Smooth muscle cell (in vitro differentiated cells): ENCODE measurements around the gene MITF. TPM values are rescaled to one million over a fixed set of nuclear protein-coding genes. Genes with fewer than 3 reads are reported as not detected.

ENCODE experiments used
- DNase-seq: peaks from one replicate; lab custom pipeline; 2025; ENCODE audit not compliant: unreplicated experiment; lab: John Stamatoyannopoulos, UW
- H2AFZ ChIP-seq: fragments of 200-600 bp; sonication (generic); 2 replicates; pipeline ENCODE4 v1.6.0; 2016; ENCODE audit warnings: antibody characterized with exemption, low read depth, mild to moderate bottlenecking
- H3F3A ChIP-seq: fragments of 200-600 bp; sonication (generic); 2 replicates; pipeline ENCODE4 v1.6.0; 2017; ENCODE audit warnings: antibody characterized with exemption, low read depth
- H3K27ac ChIP-seq: fragments of 200-600 bp; sonication (generic); 2 replicates; pipeline ENCODE4 v1.5.1; 2016; ENCODE audit warnings: low read depth, mild to moderate bottlenecking
- H3K27me3 ChIP-seq: fragments of 200-600 bp; sonication (generic); 2 replicates; pipeline ENCODE4 v1.6.1; 2016; ENCODE audit warnings: low read depth, mild to moderate bottlenecking
- H3K36me3 ChIP-seq: fragments of 200-600 bp; sonication (generic); 2 replicates; pipeline ENCODE4 v1.5.1; 2016; ENCODE audit warnings: low read depth
- H3K4me1 ChIP-seq: fragments of 200-600 bp; sonication (generic); 2 replicates; pipeline ENCODE4 v1.5.1; 2016; ENCODE audit warnings: low read depth
- H3K4me2 ChIP-seq: fragments of 200-600 bp; sonication (generic); 2 replicates; pipeline ENCODE4 v1.6.0; 2016; ENCODE audit warnings: mild to moderate bottlenecking
- H3K4me3 ChIP-seq: fragments of 200-600 bp; sonication (generic); 2 replicates; pipeline ENCODE4 v1.5.1; 2016; ENCODE audit warnings: mild to moderate bottlenecking
- H3K79me2 ChIP-seq: fragments of 200-600 bp; sonication (generic); 2 replicates; pipeline ENCODE4 v1.6.0; 2016; ENCODE audit warnings: low read depth, mild to moderate bottlenecking
- H3K9ac ChIP-seq: fragments of 200-600 bp; sonication (generic); 2 replicates; pipeline ENCODE4 v1.6.0; 2016; ENCODE audit warnings: low read depth
- H3K9me3 ChIP-seq: fragments of 200-600 bp; sonication (generic); replicated peaks from 2 replicates; pipeline ENCODE4 v1.5.1; 2016; ENCODE audit warnings: low read depth
- H4K20me1 ChIP-seq: fragments of 200-600 bp; sonication (generic); 2 replicates; pipeline ENCODE4 v1.6.0; 2016; ENCODE audit warnings: low read depth
- CTCF ChIP-seq: fragments of 200-600 bp; sonication (generic); IDR thresholded peaks from 2 replicates; pipeline ENCODE4 v1.5.1; 2017; ENCODE audit warnings: borderline replicate concordance, mild to moderate bottlenecking, antibody characterized with exemption; ENCODE audit not compliant: insufficient read depth, poor library complexity, severe bottlenecking
- WGBS: methylation state at CpG from one replicate; pipeline ENCODE4 v1.1.7; 2016; ENCODE audit warnings: low lambda C conversion rate; 5-methylcytosine and 5-hydroxymethylcytosine counted together
- polyA plus RNA-seq: library from polyadenylated mRNA; unstranded; fragments of >200 nt; fragmentation: Nextera tagmentation; extraction: Ambion mirVana; gene quantifications from 2 replicates; pipeline ENCODE4 v1.2.1, GENCODE V29; 2016
- total RNA-seq: library from RNA; depleted of rRNA; stranded (reverse); fragments of >200 nt; gene quantifications from 2 replicates; pipeline ENCODE4 v1.2.3, GENCODE V29; 2014

The MITF gene
- total and polyA plus RNA-seq, 2 experiments from 2014 or later: 2.3 to 3.1 TPM

- Histone ChIP-seq H2AFZ (no peak overlapping the region), H3F3A (no peaks in the 10 kb centered on the region), H4K20me1 (no peaks in the 10 kb centered on the region), H3K9me3 (no peaks in the 10 kb centered on the region), H3K9ac (no peak overlapping the region), H3K4me2 (no peak overlapping the region), H3K27ac (no peak overlapping the region), H3K36me3 (no peaks in the 10 kb centered on the region), H3K79me2 (no peaks in the 10 kb centered on the region), H3K4me1 (no peaks in the 10 kb centered on the region), H3K4me3 (no peak overlapping the region), H3K27me3 (no peaks in the 10 kb centered on the region)
- TF ChIP-seq CTCF: no peak
- DNase-seq: no peak
- WGBS: 76% methylated on average over 6 of the region's 6 CpGs
Measured at GRCh38 chr3:69936266-69936665, 197.0 kb downstream of the MITF start.

- WGBS: 94% methylated on average over 6 of the region's 6 CpGs
- TF ChIP-seq CTCF: no peak
- H3K36me3 ChIP-seq: no peaks in the 10 kb centered on the region
Measured at GRCh38 chr3:69938061-69938460, 198.8 kb downstream of the MITF start.

GRCh38 chr3:69938931-69939330 is 199.7 kb downstream of the MITF start:
- no peak for DNase-seq
- Histone ChIP-seq H3K27ac (no peak overlapping the region), H3K9me3 (no peaks in the 10 kb centered on the region), H3K4me3 (no peak overlapping the region), H3K27me3 (no peaks in the 10 kb centered on the region), H3K4me1 (no peaks in the 10 kb centered on the region), H3K9ac (no peak overlapping the region), H4K20me1 (no peaks in the 10 kb centered on the region), H3K79me2 (no peaks in the 10 kb centered on the region), H2AFZ (no peak overlapping the region), H3F3A (no peaks in the 10 kb centered on the region), H3K36me3 (no peaks in the 10 kb centered on the region), H3K4me2 (no peak overlapping the region)
- no peak for TF ChIP-seq CTCF
- WGBS: 93% methylated on average over 3 of the region's 3 CpGs

More at GRCh38 chr3:69938061-69938460, 198.8 kb downstream of the MITF start:
- Histone ChIP-seq H3K9me3 (no peaks in the 10 kb centered on the region), H3F3A (no peaks in the 10 kb centered on the region), H3K79me2 (no peaks in the 10 kb centered on the region), H3K27ac (no peak overlapping the region), H3K4me1 (no peaks in the 10 kb centered on the region), H3K9ac (no peak overlapping the region), H3K4me3 (no peak overlapping the region), H4K20me1 (no peaks in the 10 kb centered on the region), H3K4me2 (no peak overlapping the region), H2AFZ (no peak overlapping the region), H3K27me3 (no peaks in the 10 kb centered on the region)
- DNase-seq: no peak

GRCh38 chr3:69941037-69941436 is 201.8 kb downstream of the MITF start:
- Histone ChIP-seq H3K27ac (no peak overlapping the region), H2AFZ (no peak overlapping the region), H3K9ac (no peak overlapping the region), H3K79me2 (no peaks in the 10 kb centered on the region), H3F3A (no peaks in the 10 kb centered on the region), H3K27me3 (no peaks in the 10 kb centered on the region), H4K20me1 (no peaks in the 10 kb centered on the region), H3K36me3 (no peaks in the 10 kb centered on the region), H3K9me3 (no peaks in the 10 kb centered on the region), H3K4me2 (no peak overlapping the region), H3K4me3 (no peak overlapping the region), H3K4me1 (no peaks in the 10 kb centered on the region)
- no peak for TF ChIP-seq CTCF
- 89% methylated on average over 3 of the region's 3 CpGs for WGBS
- DNase-seq: no peak
